HK-2 (cell line): ENCODE results near the gene FILIP1.

Source experiments
- DNase-seq: peaks from one replicate; pipeline ENCODE4 v3.0.0-alpha.2; 2018; ENCODE audit not compliant: unreplicated experiment

The FILIP1 gene

GRCh38 chr6:75291744-75292143, 201.9 kb downstream of the FILIP1 start:
- no peak for DNase-seq

- no peak for DNase-seq
Observed at GRCh38 chr6:75291331-75291730, 202.3 kb downstream of the FILIP1 start.

GRCh38 chr6:75290136-75290945, 203.3 kb downstream of the FILIP1 start:
- no peak for DNase-seq

GRCh38 chr6:75288023-75288422, 205.6 kb downstream of the FILIP1 start:
- DNase-seq, result no peak

GRCh38 chr6:75287424-75287823, 206.2 kb downstream of the FILIP1 start:
- no peak for DNase-seq

GRCh38 chr6:75286955-75287354, 206.6 kb downstream of the FILIP1 start:
- no peak for DNase-seq

- no peak for DNase-seq
Observed at GRCh38 chr6:75285283-75285639, 208.3 kb downstream of the FILIP1 start.

GRCh38 chr6:75284632-75285282, 208.8 kb downstream of the FILIP1 start, which contains the start of gene TMEM30A:
Gene TMEM30A, minus strand, starts transcription at chr6:75284792. Its CDS starts 154 bp downstream, at chr6:75284638.
- DNase-seq, result peak; percentile 98

GRCh38 chr6:75283907-75284631, 209.5 kb downstream of the FILIP1 start:
- peak; percentile 10 for DNase-seq

- DNase-seq, result no peak
Observed at GRCh38 chr6:75282706-75283105, 210.9 kb downstream of the FILIP1 start.

- no peak for DNase-seq
Observed at GRCh38 chr6:75281653-75282052, 211.9 kb downstream of the FILIP1 start.

GRCh38 chr6:75280131-75280855, 213.3 kb downstream of the FILIP1 start:
- no peak for DNase-seq

GRCh38 chr6:75279418-75279817, 214.2 kb downstream of the FILIP1 start:
- no peak for DNase-seq

GRCh38 chr6:75278474-75279077, 215.0 kb downstream of the FILIP1 start:
- DNase-seq, result no peak

- DNase-seq, result no peak
Observed at GRCh38 chr6:75275067-75275466, 218.5 kb downstream of the FILIP1 start.

GRCh38 chr6:75273009-75273408, 220.6 kb downstream of the FILIP1 start:
- DNase-seq, result no peak

GRCh38 chr6:75272145-75272840, 221.3 kb downstream of the FILIP1 start:
- DNase-seq, result no peak

GRCh38 chr6:75268988-75269354, 224.6 kb downstream of the FILIP1 start:
- no peak for DNase-seq

- DNase-seq, result no peak
Observed at GRCh38 chr6:75268121-75268987, 225.2 kb downstream of the FILIP1 start.

- DNase-seq, result no peak
Observed at GRCh38 chr6:75267461-75267860, 226.1 kb downstream of the FILIP1 start.
